ENCODE results near the gene APOH.

DNA sequence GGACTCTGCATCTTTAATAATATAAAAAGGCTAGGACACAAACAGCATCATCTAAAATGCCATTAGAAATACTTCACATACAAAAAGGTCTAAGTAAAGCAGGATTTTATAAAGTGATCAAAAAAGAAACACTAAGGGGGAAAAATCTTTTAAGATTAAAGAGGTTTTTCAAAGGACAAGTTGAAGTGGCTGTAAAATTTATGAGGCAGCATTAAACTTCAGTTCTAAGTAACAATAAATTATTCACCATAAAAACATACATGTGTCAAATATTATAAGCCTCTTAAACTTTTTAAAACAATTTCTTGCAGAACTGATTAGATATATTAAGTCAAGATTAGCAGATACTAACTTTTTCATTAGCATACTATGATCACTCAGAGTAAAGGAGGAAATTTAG, 58.0 kb downstream of the APOH start:
- TF ChIP-seq CTCF (IDR thresholded peaks at IDR 0.05): no peak
- no peak for TF ChIP-seq POLR2A (IDR thresholded peaks at IDR 0.05)
- TF ChIP-seq POLR2AphosphoS5 (IDR thresholded peaks at IDR 0.05): no peak
